ENCODE results near the gene COX6B2. TPM values are rescaled to one million over a fixed set of nuclear protein-coding genes. Genes with fewer than 3 reads are reported as not detected.

COX6B2 gene
- total and polyA plus RNA-seq, 2 of the 13 experiments (the other 11 are each of a cell fraction or from before 2014, with no cell fraction given), result 0.21 TPM; not detected in 1

DNA sequence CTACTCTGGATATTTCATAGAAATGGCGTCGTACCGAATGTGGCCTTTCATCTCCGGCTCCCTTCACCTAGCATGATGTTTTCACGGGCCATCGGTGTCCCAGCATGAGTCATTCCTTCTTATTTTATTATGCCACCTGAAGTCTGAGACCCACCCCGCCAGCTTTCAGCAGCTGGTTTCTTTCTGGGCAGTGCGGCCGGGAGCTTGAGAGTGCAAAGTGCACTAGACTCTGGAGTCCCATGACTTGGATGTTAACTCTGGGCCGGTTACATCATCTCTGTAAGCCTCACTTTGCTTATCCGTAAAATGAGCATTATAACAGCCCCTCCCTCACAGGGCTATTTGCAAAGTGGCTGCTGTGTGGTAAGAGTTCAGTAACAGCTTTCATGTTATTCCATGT is 20.6 kb downstream of the COX6B2 start (continued):
- TF ChIP-seq, protein P1, sequence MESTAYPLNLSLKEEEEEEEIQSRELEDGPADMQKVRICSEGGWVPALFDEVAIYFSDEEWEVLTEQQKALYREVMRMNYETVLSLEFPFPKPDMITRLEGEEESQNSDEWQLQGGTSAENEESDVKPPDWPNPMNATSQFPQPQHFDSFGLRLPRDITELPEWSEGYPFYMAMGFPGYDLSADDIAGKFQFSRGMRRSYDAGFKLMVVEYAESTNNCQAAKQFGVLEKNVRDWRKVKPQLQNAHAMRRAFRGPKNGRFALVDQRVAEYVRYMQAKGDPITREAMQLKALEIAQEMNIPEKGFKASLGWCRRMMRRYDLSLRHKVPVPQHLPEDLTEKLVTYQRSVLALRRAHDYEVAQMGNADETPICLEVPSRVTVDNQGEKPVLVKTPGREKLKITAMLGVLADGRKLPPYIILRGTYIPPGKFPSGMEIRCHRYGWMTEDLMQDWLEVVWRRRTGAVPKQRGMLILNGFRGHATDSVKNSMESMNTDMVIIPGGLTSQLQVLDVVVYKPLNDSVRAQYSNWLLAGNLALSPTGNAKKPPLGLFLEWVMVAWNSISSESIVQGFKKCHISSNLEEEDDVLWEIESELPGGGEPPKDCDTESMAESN (CRISPR knock-in tag; conservative IDR thresholded peaks at IDR 0.05), result no peak
- TF ChIP-seq, protein P2, sequence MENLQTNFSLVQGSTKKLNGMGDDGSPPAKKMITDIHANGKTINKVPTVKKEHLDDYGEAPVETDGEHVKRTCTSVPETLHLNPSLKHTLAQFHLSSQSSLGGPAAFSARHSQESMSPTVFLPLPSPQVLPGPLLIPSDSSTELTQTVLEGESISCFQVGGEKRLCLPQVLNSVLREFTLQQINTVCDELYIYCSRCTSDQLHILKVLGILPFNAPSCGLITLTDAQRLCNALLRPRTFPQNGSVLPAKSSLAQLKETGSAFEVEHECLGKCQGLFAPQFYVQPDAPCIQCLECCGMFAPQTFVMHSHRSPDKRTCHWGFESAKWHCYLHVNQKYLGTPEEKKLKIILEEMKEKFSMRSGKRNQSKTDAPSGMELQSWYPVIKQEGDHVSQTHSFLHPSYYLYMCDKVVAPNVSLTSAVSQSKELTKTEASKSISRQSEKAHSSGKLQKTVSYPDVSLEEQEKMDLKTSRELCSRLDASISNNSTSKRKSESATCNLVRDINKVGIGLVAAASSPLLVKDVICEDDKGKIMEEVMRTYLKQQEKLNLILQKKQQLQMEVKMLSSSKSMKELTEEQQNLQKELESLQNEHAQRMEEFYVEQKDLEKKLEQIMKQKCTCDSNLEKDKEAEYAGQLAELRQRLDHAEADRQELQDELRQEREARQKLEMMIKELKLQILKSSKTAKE (CRISPR knock-in tag; IDR thresholded peaks at IDR 0.05; ENCODE audit: borderline replicate concordance), result no peak
- TF ChIP-seq ZMYM2 (CRISPR knock-in tag; IDR thresholded peaks at IDR 0.05) (peak; percentile 91), PHB2 (IDR thresholded peaks at IDR 0.05; ENCODE audit: partially characterized antibody) (no peak), SNAPC2 (CRISPR knock-in tag; IDR thresholded peaks at IDR 0.05) (no peak), NFKB2 (CRISPR knock-in tag; IDR thresholded peaks at IDR 0.05; ENCODE audit: borderline replicate concordance) (no peak), PAWR (CRISPR knock-in tag; IDR thresholded peaks at IDR 0.05; ENCODE audit: borderline replicate concordance) (no peak), SMYD3 (CRISPR knock-in tag; IDR thresholded peaks at IDR 0.05) (no peak), SUZ12 (IDR thresholded peaks at IDR 0.05; ENCODE audit: low read depth, low read length) (no peak), ZNF530 (CRISPR knock-in tag; IDR thresholded peaks at IDR 0.05; ENCODE audit: low read depth) (no peak), ZNF225 (CRISPR knock-in tag; IDR thresholded peaks at IDR 0.05) (no peak), ZSCAN21 (CRISPR knock-in tag; IDR thresholded peaks at IDR 0.05; ENCODE audit: borderline replicate concordance) (no peak; the same call in 1 of the 2 replicates), FOSL1 (CRISPR knock-in tag; IDR thresholded peaks at IDR 0.05; ENCODE audit: borderline replicate concordance) (peak; percentile 36; the same call in 1 of the 2 replicates), SRF (IDR thresholded peaks at IDR 0.05; ENCODE audit: low read depth, low read length) (no peak), HOXA5 (CRISPR knock-in tag; IDR thresholded peaks at IDR 0.05) (no peak), ZNF317 (CRISPR knock-in tag; IDR thresholded peaks at IDR 0.05) (no peak), ZNF510 (CRISPR knock-in tag; IDR thresholded peaks at IDR 0.05; ENCODE audit: low read depth) (no peak), ZNF781 (CRISPR knock-in tag; IDR thresholded peaks at IDR 0.05; ENCODE audit: borderline replicate concordance, not compliant biosample characterization) (no peak), CEBPG (CRISPR knock-in tag; IDR thresholded peaks at IDR 0.05) (peak; percentile 95), HMGA1 (CRISPR knock-in tag; conservative IDR thresholded peaks at IDR 0.05) (no peak), SIN3A (IDR thresholded peaks at IDR 0.05; ENCODE audit: borderline replicate concordance, low read depth, low read length) (no peak), ARHGAP35 (CRISPR knock-in tag; IDR thresholded peaks at IDR 0.05; ENCODE audit: borderline replicate concordance) (no peak)
- TF ChIP-seq, protein P3, sequence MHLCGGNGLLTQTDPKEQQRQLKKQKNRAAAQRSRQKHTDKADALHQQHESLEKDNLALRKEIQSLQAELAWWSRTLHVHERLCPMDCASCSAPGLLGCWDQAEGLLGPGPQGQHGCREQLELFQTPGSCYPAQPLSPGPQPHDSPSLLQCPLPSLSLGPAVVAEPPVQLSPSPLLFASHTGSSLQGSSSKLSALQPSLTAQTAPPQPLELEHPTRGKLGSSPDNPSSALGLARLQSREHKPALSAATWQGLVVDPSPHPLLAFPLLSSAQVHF (CRISPR knock-in tag; IDR thresholded peaks at IDR 0.05), result no peak
- TF ChIP-seq, protein P4, sequence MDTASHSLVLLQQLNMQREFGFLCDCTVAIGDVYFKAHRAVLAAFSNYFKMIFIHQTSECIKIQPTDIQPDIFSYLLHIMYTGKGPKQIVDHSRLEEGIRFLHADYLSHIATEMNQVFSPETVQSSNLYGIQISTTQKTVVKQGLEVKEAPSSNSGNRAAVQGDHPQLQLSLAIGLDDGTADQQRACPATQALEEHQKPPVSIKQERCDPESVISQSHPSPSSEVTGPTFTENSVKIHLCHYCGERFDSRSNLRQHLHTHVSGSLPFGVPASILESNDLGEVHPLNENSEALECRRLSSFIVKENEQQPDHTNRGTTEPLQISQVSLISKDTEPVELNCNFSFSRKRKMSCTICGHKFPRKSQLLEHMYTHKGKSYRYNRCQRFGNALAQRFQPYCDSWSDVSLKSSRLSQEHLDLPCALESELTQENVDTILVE (CRISPR knock-in tag; IDR thresholded peaks at IDR 0.05), result peak; percentile 78; the same call in 1 of the 2 replicates
- TF ChIP-seq, protein P5, sequence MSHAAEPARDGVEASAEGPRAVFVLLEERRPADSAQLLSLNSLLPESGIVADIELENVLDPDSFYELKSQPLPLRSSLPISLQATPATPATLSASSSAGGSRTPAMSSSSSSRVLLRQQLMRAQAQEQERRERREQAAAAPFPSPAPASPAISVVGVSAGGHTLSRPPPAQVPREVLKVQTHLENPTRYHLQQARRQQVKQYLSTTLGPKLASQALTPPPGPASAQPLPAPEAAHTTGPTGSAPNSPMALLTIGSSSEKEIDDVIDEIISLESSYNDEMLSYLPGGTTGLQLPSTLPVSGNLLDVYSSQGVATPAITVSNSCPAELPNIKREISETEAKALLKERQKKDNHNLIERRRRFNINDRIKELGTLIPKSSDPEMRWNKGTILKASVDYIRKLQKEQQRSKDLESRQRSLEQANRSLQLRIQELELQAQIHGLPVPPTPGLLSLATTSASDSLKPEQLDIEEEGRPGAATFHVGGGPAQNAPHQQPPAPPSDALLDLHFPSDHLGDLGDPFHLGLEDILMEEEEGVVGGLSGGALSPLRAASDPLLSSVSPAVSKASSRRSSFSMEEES (CRISPR knock-in tag; IDR thresholded peaks at IDR 0.05), result peak; percentile 100

Measured in HepG2 (cell line).